HG03064 (cell line): ENCODE measurements around the gene OR1F1.
"Not testable (repeated sequence)": the region's sequence is repeated elsewhere in the genome, so short reads cannot be mapped to it uniquely, and the experiment has no call there.

Experiments used
- ATAC-seq: cut with Tn5 transposase; IDR thresholded peaks from one replicate; pipeline ENCODE4 v1.9.1; 2021; ENCODE audit warnings: low read depth; ENCODE audit not compliant: unreplicated experiment

The OR1F1 gene

DNA sequence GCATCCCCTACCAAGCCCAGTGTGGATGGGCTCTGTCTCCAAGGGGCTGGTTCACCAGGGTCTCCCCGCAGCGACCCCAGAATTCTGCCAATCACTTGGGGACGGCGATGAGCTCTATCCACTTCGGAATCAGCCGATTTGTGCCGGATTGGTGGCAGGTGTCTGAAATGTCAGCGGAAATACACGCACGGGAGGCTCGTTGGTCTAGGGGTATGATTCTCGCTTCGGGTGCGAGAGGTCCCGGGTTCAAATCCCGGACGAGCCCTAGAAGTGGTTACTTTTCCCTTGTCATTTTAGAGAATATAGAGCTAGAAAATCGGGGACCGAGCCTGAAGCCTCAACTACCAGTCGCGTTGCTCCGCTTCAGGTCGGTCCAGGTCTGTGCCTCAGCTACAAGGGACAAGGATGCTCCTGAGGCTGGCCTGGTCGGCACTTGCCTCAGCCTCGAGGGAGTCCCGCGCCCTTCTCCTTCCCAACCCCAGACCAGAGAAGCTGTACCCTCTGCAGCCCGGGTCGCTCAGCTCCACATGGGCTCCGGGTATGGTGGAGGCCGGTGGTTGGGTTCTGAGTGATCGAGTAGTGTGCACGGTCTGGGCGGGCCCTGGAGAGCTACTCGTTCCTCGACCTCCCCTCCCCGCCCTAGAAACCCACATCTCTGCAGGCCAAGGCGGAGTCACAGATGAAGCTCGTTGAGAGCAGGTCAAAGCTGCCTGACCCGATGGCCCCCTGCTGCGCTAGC lies 16.0 kb upstream of the OR1F1 start:
- ATAC-seq, result no peak

DNA sequence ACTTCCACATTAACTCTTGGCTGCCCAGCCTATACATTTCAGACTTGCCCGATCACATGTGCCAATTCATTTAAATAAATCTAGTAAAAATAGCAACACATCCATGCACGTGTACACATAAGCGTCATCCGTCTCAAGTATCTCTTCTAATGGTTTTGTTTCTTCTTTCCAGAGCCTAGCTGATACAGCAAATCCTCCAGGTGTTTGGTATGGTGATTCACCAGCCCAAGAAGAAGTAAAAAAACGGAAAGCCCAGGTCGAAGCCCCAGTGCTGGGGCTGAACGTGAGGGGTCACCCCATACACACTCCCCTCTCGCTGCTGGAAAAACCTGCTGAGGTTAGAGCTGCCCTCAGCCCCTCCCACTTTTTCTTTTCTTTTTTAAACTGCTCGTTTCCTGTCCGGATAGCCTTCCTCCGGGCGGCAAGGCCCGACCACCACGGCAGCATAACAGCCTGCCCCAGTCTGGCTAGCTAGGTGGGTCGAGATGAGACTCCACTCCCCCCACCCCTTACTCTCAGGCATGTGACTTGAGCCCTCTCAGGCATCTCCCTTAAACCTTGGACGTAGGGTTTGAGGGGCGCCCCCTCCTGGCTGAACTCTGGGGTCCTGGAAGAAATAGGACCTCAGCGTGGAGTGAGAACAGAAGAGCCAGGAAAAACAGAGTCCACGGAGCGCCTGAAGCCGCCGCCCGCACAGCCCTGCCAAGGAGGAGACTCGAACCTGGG lies 13.9 kb upstream of the OR1F1 start:
- no peak for ATAC-seq

DNA sequence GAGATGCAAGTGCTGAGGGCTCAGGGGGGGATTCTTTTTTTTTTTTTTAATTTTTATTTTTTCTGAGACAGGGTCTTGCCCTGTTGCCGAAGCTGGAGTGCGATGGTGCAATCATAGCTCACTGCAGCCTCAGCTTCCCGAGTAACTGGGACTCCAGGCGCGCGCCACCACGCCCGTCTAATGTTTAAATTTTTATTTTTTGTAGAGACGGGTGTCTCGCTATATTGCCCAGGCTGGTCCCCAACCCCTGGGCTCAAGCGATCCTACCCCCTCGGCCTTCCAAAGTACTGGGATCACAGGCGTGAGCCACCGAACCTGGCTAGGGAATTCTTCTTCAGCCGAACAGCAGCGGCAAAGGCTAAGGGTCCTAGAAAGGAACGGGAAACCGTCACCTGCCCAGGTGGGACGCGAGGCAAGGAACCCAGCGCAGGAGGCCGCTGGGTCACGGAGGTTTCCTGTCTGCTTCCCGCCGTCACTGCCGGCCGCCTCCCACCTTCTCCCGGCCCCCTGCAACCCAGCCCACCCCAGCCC lies 13.3 kb upstream of the OR1F1 start:
- no peak for ATAC-seq

DNA sequence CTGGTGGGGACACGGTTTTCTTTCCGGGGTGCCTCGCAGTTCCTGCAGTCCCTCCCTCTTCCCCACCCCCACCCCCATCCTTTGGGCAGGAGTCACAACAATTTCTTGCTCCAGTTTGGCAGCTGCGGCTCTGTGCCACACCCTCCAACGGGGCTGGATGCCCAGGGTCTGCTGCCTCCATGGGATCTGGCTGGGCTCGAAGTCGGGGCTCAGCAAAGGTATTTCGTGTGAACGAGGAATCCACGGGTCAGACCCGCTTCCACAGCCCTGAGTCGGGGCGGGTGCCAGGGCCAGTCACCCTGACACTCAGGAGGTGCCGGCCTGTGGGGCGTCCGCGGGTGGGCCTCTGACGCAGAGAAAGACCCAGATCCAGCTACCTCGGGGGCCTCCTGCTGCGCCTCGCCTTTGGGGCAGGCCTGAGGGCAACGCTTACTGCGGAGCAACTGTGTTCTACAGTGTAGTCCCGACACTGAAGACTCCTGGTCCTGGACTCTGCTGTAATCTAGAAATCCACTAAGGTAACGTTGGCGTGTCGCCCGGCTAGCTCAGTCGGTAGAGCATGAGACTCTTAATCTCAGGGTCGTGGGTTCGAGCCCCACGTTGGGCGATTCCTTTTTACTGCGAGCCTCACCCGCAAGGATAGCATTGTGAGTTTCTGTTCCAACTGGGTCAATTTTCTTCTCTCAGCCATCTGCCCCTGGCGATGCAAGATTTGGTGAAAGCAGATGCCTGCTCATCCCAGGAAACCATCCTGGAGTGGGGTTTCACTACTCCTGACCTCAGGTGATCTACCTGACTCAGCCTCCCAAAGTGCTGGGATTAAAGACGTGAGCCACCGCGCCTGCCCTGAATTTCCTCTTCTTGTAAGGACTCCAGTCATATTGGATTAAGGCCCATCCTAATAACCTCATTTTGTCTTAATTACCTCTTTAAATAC lies 12.6 kb upstream of the OR1F1 start:
- no peak for ATAC-seq

DNA sequence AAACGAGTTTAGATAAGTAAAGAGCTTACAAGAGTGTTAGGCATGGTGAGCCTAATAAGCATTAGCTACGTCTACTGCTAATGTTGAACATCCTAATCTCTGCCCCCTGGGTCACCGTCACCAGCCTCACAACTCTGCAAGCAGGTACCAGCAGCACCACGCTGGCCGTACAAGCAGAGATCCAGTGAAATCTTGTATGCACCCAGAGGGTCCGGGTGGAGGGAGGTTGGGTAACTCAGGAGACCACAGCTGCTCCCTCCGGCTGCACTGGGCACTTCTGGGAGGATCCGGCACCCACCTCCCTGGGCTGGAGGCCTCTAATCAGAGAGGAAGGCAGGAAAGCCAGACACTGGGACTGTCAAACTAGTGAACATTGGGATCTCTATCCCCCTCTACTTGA lies 8.4 kb upstream of the OR1F1 start:
- ATAC-seq, result no peak

DNA sequence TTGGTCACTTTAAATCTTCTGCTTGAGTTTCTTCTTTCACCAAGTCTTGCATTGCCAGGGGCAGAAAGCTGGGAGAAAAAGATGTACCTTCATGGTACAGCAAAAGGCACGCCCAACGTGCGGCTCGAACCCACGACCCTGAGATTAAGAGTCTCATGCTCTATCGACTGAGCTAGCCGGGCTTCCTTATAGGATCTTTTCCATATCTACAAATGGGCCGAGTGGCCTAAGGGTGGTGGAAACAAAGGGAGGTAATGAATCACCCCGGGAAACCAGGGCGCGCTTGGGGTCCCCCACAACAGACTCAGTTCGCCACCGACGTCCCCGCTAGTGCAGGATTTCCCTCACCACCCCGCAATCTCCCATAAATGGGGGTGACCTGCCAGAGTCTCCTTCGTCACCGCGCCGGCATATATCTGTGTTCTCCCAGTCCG lies 7.5 kb upstream of the OR1F1 start:
- ATAC-seq, result no peak

DNA sequence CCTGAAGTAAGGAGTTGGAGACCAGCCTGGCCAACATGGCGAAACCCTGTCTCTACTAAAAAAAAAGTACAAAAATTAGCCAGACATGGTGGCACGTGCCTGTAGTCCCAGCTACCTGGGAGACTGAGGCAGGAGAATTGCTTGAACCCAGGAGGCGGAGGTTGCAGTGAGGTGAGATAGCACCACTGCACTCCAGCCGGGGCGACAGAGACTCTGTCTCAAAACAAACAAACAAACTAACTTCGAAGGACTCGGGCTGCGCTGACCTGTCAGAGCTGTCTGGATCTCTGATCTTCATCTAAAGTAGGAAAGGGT lies 5.8 kb upstream of the OR1F1 start:
- not testable (repeated sequence) for ATAC-seq

DNA sequence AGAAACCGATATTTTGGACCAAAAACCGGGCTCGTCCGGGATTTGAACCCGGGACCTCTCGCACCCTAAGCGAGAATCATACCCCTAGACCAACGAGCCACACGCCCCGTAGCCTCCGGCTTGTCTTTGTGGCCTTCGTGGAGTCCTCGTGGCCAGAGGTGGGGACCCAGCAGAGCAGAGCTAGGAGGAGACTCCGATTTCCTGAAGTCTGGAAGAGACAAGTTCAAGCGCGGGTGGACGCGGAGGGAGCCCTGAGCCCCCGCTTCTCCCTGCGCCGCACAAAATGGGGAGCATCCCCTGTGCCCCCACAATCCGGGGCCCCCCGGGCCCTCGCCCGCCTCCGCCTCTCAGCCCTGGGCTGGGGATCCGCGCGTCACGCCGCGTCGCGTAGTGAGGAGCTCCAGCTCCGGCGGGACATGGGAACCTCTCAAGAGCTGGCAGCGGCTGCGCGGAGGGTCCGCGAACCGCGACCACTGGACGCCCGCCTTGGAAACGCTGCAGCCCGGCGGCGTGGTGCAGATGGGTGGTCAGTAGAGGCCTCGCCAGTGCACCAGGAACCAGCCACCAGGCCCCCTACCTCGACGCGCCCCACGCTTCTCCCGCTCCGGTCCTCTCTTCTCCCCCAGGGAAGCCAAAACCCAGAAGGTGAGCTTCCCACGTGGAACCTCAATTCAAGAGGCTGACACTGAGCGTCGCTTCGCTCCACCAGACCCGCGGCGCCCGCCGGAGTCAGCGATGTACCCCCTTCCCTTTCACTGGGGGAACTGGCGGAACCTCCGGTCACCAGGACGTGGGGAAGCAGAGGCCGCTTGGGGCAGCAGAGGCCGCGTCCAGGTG lies 5.2 kb upstream of the OR1F1 start:
- ATAC-seq, result no peak

DNA sequence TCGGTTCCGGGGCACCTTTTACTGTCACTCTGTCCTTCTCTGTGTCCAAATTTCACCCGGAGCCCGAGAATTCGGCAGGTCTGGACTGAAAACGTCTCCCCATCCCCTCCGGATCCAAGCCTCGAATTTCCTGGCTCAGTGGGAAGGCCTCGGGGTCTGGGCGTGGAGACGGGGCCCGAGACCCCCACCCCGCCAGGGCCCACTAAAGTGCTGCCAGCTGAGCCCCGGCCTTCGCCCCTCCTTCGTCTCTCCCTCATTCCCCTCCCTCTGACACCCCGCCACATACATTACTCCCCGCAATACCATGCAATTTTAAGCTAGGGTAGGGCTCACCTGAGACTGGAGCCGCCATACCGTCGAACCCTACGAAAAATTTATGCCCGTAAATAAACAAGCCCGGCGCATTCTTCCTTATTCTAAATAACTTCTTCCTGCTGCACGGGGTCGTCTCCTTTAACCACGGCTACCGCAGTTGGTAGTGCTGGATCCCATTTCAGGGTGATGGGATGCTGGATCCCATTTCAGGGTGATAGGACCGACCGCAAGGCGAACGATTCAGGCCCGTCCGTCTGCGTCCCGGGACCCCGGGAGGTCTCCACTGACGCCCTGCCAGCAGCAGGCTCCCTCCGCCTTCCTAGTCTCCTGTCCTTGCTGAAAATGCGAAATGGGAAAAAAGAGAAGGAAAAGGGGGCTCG lies 4.4 kb upstream of the OR1F1 start:
- no peak for ATAC-seq

DNA sequence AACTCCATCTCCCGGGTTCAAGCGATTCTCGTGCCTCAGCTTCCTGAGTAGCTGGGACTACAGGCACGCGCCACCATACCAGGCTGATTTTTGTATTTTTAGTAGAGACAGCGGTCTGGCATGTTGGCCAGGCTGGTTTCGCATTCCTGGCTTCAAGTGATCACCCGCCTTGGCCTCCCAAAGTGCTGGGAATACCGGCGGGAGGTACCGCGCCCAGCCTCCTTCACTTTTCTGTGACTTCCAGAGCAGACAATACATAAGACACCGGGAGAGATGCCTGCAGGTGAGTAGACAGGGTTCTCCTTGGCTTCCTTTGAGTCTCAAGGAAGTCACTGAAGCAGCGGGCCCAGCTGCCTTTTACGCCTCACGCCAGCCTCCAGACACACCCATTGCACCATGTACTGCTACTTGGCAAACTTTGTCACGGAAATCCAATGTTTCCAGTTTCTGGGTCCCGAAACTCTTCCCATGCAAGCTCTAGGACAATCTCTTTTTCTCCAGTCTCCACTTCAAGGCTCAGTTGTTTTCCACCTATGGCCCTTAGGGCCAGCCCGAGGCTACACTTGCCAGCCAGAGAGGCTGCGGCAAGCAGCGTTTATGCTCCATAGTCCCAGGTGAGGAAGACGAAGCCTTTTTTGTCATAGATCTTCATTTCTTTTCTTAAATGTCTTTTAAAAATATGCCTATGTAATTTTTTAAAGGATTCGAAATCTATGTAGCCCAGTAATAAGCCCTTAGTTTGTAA lies 886 bp upstream of the OR1F1 start:
- ATAC-seq, result no peak

DNA sequence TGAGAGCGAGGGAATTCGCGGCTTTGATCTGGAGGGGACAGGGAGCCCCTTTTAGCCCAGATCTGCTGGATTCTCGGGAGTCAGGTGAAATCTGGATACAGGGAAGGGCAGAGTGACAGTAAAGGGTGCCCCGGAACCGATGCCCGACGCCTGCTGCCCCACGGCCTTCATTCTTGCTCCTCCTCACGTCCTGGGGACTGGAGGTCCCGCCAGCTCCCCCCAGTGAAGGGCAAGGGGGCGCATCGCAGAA lies 596 bp downstream of the OR1F1 start:
- ATAC-seq, result no peak

DNA sequence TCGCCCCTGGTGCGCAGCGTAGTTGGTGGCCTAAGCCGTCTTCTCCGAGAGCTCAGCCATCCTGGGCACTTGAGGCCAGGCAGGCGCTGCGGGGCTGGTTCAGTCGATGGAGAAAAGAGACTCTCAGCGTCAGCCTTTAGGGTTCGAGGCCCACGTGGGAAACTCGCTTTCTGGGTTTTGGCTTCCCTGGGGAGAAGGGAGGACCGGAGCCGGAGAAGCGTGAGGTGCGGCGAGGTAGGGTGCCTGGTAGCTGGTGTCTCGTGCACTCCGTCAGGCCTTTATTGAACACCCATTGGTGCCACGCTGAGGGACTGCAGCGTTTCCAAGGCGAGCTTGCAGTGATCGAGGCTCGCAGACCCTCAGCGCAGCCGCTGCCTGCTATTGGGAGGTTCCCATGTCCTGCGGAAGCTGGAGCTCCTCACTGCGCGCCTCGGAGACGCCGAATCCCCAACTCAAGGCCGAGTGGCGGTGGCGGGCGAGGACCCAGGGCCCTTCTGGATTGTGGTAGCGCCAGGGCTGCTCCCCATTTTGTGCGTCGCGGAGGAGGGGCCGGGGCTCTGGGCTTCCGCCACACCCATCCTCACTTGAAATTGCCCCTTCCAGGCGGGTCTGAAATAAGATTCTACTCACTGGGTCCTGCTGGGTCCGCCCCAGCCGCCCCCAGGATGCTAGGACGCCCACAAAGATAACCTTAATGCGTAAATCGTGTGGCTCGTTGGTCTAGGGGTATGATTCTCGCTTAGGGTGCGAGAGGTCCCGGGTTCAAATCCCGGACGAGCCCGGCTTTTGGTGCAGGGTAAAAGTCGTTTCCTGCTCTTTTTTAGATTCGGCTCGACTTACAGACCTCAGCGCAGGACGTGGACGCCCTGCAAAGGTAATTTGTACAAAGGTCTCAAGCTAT lies 1.2 kb downstream of the OR1F1 start:
- ATAC-seq, result no peak

DNA sequence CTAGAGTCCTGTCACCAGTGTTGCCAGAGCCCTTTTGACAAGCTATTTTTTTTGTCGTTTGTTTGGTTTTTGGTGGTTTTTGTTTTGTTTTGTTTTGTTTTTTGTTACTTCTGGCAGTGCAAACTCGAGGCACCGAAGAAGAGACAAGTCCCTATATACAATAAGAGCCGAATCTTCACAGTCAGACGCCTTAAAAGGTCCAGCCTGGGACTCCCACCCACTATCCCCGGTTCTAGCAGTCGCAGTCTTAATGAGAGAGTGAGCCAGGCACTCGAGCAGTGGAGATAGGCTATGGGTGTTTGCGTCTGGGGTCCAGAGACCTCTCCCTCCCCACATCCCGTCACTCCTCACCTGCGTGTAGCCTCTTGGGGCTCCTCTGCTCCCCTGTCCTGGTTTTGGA lies 1.9 kb downstream of the OR1F1 start:
- no peak for ATAC-seq

DNA sequence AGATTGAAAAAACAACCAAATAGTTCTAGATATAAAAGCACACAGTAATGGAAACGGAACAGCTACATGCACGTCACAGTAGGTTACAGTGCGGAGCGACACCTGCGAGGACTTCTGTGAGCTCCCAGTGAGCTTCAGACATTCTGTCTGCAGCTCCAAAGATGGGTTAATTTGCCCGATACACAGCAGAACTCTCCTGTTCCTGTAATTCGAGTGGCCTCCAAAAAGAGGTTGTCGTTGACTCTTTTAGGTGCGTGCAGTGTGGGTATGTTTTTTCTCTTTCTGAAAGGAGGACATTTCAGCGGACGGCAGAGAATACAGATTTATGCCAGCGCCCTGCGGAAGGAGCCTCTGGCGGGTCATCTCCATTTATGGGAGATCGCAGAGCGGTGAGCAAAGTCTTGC lies 2.9 kb downstream of the OR1F1 start:
- no peak for ATAC-seq

DNA sequence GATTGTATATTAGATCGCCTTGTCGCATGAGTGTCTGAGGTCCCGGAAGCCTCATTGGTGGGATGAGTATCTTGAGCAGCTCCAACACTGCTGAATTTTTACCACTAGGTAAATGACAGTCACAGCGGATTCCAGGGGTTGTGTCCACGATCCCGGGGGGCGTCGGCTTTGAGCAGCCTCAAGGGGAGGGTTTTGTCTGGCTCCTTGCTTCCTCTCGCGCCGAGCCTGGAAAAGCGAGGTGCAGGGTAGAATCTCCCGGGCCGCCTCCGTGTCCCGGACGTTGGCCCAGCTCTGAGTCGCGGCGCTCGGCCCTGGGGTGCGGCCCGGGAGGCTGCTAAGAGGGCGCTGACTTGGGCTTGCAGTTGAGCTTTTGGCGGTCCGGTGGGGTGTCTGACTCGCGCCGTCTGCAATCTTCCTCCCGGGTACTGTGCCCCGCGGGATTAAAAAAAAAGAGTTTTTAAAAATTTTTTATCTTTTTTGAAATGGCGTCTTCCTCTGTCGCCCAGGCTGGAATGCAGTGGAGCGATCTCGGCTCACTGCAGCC lies 4.5 kb downstream of the OR1F1 start:
- ATAC-seq, result no peak

DNA sequence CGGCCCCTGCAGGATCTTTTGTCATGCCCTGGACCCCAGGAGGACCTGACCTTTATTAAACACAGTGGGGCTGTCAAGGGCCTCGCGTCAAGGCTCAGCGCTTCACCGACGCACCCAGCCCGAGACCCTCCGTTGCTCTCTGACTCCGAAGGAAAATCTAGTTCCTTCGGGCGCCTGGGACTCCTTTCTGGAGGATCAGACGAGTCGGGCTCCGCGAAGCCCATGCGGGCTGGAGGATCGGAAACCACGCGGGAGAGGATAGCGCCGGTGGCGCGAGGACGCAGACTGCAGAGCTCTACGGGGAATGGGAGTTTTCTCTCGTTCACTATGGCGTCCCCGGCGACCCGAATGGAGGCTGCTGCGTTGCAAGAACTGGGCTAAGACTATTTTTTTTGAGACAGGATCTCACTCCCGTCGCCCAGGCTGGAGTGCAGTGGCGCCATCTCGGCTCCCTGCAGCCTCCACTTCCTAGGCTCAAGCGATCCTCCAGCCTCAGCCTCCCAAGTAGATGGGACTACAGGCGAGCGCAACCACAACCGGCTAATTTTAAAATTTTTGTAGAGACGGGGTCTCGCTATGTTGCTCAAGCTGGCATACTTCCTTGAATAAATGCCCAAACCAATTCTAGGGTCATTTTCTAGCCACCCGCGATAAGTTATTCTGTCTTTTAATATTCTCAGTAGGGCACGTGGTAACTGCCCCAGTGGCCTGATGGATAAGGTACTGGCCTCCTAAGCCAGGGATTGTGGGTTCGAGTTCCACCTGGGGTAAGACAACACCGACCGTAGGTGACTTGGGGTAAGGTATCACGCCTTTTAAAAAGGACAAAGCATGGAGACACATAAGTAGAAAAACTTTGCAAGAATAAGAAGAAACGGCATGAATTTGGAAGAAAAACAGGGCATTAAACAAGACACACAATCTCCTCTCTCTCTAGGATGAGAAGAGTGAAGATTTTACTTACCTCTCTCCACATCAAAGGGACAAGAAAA lies 5.5 kb downstream of the OR1F1 start:
- no peak for ATAC-seq

DNA sequence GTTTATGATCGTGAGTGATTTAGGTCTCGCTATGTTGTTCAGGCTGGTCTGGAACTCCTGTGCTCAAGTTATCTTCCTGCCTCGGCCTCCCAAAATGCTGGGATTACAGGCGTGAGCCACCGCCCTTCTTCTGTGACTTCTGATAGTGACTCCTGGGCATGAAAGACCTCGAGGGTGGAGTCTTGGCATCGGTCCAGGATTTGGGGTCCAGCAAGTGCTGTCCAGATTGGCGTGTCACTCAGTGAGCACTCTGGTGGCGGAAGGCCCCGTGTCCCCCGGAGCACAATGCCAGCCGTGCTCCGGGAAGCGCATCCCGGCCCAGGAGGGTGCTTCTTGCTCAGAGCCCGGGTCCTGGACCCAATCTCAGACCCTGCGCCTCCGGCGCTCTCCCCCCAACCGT lies 6.8 kb downstream of the OR1F1 start:
- no peak for ATAC-seq
